ENCODE results near the gene GIPC3.

GIPC3 gene, protein sequence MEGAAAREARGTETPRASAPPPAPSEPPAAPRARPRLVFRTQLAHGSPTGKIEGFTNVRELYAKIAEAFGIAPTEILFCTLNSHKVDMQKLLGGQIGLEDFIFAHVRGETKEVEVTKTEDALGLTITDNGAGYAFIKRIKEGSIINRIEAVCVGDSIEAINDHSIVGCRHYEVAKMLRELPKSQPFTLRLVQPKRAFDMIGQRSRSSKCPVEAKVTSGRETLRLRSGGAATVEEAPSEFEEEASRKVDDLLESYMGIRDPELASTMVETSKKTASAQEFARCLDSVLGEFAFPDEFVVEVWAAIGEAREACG

GRCh38 chr19:3585301-3586126 is at the start of gene GIPC3:
GIPC3 (plus strand) TSS chr19:3585478; CDS start chr19:3585598, 120 bp downstream.
- no peak for DNase-seq

GRCh38 chr19:3535563-3535965 is 49.7 kb upstream of the GIPC3 start:
- DNase-seq: no peak

GRCh38 chr19:3535981-3536380 is 49.3 kb upstream of the GIPC3 start:
- no peak for DNase-seq

- no peak for DNase-seq
These were observed 48.7 kb upstream of the GIPC3 start for GRCh38 chr19:3536429-3537100.

DNA sequence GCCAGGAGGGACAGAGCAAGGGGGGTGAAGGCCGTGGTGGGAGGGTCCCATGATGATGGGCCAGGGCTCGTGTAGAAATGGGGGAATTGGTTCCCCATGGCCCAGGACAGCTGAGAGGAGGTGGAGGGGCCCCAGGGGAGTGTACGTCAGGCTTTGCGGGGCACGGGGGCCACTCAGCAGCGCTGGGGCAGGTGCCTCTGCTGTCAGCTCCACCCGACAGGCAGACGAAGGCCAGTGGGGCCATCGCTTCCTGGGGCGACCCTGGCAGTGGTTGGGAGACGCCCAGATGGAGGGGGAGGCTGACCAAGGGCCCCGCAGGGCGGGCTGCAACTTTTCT is 48.2 kb upstream of the GIPC3 start:
- no peak for DNase-seq

DNA sequence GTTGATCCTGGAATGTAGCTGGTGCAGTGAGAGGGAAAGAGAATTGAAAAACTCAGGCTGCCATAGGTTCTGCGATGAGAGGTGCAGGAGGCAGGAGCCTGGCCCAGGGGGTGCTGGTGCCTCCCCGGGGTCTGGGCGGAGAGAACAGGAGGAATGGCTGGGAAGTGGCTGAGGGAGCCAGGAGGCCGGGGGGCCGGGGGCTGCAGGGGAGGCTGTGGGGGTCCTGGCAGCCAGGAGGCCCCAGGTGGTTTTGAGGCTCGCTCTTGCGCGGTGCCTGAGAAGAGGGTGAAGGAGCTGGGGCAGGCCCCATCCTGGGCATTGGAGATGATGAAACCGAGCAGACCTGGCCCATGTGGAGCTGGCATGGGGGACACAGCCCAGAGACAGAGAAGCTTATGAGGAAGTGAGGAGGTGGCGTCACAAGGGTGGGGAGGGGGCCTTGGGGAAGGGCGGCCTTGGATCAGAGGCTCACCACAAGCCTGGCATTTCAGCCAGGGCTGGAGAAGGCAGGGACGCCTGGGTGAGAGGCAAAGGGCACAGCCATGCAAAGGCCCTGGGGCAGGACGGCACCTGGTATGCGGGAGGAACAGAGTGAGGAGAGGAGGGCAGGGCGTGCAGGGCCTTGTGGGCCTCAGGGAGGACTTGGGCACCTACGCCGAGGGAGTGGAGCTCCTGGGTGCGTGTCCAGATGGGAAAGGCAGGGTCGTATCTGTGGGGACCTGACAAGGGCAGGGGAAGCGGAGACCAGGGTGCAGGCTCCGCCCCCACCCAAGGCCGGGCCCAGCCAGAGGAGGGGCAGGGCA is 47.6 kb upstream of the GIPC3 start:
- DNase-seq: no peak

GRCh38 chr19:3538258-3538929 is 46.9 kb upstream of the GIPC3 start:
- DNase-seq: no peak

DNA sequence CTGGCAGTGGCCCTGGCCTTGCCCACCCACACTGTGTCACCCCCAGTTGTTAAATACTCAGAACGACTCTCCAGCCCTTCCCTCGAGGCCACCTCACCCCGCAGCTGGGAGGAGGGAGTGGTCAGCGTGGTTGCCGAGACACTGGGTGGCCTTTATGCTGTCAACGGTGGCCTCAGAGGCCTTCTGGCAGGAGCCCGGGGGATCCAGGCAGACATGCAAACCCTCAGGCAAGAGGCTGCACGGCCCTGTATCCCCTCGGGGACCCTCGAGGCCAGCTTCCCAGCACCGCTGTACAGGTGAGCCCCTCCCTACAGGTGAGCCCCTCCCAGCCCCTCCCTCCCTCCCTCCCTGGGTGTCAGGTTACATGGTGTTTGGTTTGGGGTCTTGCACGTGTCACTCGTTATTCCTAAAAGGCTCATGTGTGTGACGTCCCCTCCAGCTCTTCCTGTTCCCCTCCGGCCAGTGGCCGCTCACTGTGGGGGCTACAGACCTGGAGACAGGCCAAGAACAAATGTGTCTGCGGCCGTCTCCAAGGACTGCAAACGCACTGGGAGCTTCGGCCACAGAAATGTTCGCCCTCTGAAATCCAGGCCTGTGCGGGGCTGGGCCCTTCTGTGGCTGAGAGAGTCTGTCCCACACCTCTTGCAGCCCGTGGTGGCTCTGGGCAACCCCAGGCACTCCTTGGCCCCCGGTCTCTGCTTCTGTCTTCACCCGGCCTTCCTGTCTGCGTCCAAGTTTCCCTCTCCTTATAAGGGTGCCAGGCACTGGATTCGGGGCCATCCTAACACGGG is 46.1 kb upstream of the GIPC3 start, which contains the start of gene TEKTIP1:
TSS of gene TEKTIP1 (plus strand) at position 210 of the 791 bp plus-strand sequence. CDS start at position 214, 4 bp downstream.
- DNase-seq: no peak

GRCh38 chr19:3539756-3540118 is 45.5 kb upstream of the GIPC3 start:
- DNase-seq: no peak

DNA sequence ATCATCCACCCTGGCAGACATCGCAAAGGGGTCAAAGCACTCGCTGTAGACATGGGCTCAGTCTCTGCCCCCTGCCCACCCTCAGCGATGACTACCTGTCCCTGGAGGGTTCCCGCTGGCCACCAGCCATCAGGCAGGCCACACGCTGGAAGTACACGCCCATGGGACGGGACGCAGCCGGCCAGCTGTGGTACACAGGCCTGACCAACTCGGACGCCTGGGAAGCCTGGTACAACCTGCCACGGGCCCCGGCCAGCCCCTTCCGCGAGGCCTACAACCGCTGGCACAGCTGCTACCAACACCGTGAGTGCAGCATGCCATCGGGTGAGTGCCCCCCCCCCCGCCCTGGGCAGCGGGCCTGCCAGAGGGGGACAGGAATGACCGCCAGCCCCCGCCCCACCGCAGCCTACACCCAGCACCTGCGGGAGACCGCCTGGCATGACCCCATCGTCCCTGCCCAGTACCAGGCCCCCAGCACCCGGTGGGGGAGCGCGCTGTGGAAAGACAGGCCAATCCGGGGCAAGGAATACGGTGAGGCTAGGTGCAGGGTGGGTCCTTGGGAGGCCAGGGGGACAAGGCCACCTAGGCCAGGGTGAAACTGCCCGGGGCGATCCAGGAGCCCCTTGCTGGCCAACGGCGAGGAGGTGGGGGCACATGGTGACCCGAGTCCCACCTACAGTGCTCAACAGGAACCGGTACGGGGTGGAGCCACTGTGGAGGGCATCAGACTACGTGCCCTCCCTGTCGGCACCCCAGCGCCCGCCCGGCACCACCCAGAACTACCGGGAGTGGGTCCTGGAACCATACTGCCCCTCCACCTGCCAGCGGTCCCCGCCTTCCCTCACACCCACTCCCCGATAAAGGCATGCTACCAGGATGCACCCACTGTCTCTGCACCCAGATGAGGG is 41.9 kb upstream of the GIPC3 start:
- no peak for DNase-seq

DNA sequence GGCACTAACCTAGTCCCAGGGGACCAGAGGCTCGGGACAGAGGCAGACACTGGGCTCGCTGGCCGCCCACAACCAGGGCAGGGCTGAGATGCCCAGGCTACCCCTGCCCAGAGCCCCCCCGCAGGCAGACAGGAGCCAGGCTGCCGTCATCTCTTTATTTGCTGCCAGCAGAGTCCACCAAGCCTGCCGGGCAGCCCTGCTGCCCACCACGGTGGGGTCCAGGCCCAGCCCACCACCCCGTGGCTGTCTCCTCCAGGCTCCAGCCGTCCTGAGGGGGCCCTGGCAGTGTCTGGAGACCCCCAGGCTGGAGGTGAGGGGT is 41.3 kb upstream of the GIPC3 start:
- no peak for DNase-seq

DNA sequence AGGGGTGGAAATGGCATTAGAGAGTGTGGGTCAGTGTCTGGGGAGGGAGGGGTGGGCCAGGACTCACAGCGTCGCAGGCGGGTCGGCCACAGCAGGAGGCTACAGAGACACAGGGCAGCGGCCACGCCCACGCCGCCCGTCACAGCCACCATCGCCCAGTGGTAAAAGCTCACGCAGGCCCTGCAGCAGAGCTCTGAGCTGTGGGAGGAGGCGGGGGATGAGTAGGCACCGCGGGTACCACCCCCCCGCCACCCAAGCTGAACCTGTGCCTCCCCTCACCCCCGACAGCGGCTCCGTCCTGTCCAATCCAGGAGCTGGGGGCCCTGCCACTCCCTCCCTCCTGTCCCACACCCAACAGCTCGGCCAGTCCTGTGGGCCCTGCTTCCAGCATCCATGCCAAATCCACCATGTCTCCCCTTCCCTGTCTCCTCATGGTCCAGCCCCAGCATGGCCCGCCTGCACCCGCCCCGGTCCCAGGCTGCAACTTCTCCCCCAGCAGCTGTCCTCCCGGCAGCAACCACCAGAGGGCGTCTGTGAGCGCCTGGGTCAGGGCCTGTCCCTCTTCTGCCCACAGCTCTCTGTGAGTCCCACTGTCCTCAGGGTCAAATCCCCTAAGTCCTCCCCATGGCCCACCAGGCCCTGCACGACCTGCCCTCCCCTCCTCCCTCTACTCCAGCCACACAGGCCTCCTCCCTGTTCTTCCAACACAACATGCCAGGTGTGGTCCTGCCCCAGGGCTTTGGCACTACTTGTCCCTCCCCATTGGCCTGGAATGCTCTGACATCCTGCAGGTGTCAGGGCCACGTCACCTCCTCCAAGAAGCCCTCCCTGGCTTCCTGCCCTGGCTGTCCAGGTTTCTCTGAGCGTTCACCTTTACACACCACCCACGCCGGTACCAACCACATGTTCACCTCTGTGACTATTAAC is 40.3 kb upstream of the GIPC3 start:
- peak; percentile 12 to 20 for DNase-seq

GRCh38 chr19:3545669-3546034 is 39.6 kb upstream of the GIPC3 start:
- DNase-seq: no peak

GRCh38 chr19:3546119-3546518 is 39.2 kb upstream of the GIPC3 start:
- DNase-seq: no peak

DNA sequence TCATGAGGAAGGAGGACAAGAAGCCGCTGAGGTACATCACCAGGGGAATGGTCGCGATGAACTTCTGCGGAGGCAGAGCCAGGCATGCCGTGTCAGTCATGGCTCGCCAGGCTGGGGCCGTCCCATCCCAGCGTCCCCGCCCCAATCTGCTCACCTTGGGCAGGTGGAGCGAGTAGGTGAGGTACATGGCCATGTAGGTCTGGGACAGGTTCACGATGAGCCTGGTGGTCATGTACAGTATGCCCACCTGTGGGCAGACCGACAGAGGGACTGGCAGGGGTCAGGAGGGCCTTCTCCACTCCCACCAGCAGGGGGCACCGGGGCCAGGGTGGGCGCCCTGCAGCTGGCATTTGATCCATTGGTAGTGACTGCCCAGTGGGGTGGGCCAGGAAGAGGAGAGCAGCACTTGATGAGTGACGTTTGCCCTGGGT is 38.0 kb upstream of the GIPC3 start:
- DNase-seq: peak in 1 of 2 experiments; percentile 18

GRCh38 chr19:3547767-3548282 is 37.5 kb upstream of the GIPC3 start:
- no peak for DNase-seq

GRCh38 chr19:3548606-3549005 is 36.7 kb upstream of the GIPC3 start:
- DNase-seq: no peak

DNA sequence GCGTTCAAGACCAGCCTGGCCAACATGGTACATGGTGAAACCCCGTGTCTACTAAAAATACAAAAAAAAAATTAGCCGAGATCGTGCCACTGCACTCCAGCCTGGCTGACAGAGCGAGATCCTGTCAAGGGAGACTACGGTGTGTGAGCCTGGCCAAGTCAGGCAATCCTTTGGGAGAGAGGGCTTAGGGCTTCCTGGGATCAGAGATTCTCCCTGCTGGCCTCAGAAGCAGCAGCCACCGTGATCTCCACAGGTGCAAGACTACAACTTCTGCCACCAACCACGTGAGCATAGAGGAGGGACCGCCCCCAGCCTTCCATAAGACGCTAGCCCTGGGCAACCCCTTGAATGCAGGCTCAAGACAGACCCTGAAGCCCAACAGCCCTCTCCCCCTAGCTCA is 35.5 kb upstream of the GIPC3 start:
- DNase-seq: no peak

Data from SHP77 (cell line).